HG02642 (cell line): ENCODE results near the gene CCNY.

Experiments used
- ATAC-seq: cut with Tn5 transposase; IDR thresholded peaks from one replicate; pipeline ENCODE4 v1.9.1; 2021; ENCODE audit warnings: mild to moderate bottlenecking; ENCODE audit not compliant: unreplicated experiment, poor library complexity

Gene CCNY

DNA sequence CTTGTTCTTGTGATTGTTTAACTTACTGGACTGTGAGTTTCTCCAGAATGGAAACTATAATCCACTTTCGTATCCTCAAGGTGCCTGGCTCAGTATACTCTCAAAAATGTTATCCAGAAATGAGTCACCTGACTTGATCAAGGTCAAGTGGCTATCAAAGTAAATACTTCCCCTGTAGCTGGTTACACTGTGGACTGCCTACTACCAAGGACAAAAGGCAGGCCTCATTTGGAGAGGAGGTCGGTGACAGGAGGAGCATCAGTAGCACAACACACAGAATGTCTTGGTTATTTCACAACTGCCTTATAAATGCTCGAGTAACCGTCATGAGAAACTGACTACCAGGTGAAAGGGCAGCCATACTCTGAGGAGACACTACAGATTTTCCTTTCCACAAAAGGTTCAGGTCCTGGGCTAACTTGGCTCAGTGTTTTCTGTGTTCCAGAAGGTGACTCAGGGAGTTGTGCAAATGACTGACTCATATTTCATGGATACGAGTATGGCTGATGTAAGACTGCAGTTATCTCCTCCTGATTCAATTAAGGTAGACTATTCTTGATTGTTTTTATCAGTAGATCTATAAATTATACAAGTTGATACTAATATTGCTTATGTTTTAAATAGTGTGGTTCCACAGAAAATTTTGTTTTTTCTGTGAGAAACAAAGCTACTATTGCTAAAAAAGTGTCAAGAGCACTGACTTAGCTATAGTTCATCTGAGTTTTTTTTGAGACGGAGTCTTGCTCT lies 4.2 kb upstream of the CCNY start:
- ATAC-seq, result no peak

DNA sequence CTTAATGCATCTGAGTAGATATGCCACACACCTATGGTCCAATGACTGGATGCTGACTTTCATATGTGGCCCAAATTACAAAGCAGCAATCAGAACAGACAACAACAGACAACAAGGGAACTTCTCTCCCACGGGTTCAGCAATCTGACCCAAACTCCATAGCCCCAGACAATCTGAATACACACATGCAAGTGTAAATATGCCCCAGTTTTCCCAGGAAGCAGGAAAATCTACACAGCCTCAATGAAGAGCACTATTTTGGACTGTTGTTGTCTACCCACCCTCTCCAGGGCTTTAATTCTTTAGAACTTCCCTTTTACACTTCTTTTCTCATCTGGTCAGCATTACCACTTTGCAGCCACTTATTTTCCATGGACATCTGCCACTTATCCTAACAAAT lies 2.0 kb upstream of the CCNY start:
- ATAC-seq, result no peak

DNA sequence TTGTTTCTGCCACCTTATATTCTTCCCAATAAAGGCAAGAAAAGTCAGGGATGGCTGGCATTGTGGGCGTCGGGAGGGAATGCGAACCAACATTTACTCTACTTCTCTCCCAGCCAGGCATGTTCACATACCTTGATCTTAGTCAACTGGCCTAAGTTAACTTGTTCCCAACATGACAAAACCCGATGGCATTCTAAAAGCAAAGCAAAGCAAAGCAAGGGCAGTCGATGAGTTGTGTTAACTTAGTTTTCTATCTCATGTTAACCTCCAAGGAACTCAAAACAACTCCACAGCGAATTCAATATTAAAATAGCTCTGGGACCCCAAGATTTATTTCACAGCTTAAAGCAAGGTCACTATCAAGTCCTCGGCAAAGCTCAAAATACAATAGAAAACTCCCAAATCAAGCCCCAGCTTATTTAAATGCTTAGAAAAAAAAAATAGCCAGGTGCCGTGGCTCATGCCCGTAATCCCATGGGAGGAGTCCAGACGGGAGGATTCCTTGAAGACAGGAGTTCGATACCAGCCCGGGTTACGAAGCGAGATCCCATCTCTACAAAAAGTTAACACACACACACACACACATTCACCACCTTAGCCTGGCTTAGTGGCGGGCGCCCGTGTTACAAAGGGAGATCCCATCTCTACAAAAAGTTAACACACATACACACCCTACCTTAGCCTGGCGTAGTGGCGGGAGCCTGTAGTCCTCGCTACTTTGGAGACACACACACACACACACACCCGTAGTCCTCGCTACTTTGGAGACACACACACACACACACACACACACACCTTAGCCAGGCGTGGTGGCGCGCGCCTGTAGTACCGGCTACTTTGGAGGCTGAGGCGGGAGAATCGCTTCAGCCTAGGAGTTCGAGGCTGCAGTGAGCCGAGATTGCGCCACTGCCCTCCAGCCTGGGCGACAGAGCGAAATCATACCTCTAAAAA lies 901 bp upstream of the CCNY start:
- ATAC-seq, result peak; percentile 7

DNA sequence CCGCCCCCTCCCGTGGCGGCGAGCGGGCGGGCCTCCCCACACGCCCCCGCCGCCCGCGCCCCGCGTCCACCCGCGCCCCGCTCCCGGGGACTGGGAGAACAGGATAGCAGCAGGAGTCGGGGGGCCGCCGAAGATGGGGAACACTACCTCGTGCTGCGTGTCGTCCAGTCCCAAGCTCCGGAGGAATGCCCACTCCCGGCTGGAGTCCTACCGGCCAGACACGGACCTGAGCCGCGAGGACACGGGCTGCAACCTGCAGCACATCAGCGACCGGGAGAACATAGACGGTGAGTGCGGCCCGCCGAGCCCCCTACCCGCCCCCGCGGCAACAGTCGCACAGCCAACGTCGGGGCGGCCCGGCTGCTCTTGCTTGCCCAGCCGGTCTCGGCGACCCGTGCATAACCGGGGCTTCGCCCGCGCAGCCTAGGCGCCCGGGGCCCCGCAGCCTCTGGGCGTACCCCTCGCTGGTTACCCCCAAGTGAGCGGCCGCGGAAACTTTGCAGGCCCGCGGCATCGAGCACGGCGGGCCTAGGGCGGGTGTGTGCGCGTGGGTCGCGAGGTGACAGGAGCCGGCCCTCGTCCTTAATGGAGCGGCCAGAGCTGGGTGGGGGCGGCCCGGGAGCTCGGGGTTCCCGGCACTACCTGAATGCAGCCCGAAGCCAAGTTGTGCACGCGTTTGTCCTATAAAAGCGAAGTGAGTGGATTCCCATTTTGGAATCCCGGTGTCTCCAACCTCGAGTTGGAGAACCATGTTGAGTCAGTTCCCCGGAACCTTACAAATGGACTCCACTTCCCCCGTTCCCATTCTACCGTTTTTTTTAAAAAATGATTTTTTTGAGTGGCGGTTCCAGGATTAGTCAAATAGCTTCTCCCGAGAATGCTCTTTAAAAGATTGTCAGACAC lies 863 bp downstream of the CCNY start:
- ATAC-seq, result peak; percentile 14

DNA sequence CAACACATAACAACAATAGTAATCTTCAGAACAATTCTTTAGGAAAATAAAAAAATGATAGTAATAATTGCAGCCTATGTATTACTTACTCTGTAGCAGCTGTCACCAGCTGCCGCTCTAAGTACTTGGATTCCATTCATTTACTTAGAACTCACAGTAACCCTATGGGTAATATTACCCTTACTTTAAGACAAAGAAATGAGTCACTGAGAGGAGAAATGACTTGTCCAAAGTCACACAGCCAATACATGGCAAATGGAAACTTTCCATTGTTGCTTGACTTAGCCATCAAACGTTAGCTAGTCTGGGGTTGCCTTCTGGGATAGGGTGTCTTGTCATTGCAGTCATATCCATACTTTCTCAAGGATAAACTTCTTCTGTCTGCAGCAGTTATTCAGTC lies 3.6 kb downstream of the CCNY start:
- ATAC-seq, result peak; percentile 41

DNA sequence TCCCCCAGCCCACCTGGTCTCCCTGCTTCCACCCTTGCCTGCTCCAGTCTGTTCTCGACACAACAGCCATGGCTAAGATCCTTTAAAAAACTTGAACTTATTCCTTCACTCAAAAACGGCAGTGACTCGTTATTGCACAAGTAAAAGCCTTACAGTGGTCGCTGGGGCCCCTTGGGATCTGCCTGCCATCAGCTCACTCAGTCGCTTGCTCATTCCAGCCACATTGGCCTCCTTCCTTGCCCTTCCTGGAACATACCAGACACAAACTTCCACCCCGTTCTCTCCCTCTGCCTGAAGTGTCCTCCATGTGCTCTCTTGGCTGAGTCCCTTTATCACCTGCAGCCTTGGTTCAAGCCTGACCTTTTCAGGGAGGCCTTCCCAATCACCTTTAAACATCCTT lies 4.7 kb downstream of the CCNY start:
- no peak for ATAC-seq

DNA sequence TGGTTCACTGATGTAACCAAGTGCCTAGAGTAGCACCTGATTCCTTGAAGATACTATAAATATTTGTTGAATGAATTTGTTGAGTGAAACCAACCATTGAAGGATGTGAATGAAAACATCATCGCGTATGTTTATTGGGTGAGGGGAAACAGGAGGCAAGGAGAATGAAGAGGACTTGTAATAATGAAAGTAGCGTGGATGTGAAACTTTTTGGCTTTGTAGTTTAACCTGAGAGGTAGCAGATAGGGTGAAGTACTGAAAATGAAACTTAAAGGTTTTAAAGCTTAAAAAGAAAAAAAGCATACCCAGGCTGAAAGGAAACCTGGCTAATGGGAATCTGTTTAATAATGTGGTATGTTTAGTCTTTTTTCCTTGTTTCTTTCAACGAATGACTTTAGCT lies 5.2 kb downstream of the CCNY start:
- peak; percentile 72 for ATAC-seq

DNA sequence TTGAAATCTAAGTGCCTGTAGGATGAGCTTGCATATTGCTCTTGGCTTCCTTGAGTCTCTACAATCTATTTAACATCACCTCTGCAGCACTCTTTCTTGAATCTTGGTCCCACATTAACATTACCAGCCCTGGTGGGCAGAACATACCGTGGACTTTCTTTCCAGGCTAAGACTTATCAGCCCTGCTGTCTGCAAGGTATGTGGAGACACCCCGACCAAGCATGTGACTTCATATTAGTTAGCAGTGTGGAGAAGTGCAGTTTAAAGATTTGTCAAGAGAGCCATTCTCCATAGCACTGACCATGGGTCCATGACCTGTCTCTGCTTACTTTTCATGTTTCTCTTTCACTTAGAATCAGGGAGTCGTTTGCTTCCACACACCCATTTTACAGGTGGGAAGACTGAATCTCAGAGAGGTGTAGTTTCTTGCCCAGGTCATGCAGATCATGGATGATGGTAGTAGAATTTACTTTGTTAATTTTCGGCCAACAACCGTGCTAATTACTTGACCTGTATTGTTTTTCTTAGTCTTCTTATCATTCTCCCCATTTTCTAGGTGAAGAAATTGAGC lies 6.0 kb downstream of the CCNY start:
- no peak for ATAC-seq

DNA sequence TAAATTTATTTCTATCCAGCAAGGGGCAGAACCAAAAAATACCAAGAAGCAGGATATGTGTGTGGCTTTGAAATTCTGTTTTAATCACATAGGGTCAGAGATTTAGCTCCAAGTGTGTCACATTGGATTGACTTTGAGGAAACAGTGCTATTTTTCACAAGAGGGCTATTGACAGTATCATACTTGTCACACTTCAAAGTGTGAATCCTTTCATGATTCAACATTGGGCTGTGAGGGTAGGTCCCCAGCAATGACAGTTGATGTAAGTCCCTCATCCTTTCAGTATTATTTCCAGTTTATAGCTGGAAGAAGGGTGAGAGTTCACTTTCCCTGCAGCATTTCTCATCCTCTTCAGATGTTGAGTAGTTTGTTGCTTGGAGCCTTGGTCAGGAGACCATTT lies 7.4 kb downstream of the CCNY start:
- ATAC-seq, result no peak

DNA sequence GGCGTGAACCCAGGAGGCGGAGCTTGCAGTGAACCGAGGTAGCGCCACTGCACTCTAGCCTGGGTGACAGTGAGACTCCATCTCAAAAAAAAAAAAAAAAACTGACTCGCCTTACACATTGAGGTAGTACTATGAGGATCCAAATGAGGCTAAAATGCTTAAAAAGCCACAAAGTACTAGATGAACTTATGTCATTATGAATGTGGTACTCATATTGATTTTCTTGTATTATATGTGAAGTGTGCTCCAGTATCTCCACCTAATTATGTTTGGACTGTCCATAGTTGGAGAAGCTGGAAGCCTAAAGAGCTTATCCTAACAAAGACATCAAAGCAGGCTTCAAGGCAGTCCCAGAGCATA lies 9.1 kb downstream of the CCNY start:
- ATAC-seq, result no peak

DNA sequence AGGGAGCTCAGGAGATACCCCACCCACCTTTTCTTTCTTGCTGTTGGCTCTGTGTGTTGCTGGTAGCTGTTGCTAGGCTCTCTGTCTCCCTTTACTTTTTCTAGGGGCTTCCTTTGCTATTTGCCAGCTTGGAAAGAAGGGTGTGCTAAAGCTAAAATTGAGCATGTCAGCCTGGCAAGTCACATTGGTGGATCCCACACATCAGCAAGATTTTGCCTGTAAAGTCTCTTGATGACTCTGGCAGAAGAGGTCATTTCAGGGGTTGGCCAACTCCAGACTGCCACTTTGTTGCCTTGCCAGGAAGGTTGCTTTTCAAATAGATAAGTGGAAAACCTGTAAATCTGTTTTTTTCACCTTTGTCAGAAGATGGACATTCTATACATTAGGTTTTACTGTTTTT lies 9.9 kb downstream of the CCNY start:
- no peak for ATAC-seq

DNA sequence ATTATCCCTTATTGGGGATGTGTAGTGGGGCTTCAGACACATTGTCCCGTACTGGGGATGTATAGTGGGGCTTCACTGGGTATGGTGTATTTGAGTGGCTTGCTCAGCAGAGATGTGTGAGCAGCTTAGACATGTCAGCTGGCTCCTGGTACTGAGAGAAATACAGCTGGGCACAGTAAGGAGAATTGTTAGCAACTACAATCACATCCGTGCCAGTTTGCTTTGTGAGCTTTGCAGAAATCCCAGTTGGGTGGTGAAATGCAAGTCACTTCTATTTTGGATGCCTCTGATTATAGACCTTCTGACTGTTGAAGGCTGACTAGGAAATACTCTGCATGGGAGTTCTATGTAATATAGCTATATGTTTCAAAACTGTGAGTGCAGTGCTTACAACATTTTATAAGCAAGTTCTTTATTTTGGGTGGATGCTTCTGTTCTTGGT lies 10.8 kb downstream of the CCNY start:
- no peak for ATAC-seq

DNA sequence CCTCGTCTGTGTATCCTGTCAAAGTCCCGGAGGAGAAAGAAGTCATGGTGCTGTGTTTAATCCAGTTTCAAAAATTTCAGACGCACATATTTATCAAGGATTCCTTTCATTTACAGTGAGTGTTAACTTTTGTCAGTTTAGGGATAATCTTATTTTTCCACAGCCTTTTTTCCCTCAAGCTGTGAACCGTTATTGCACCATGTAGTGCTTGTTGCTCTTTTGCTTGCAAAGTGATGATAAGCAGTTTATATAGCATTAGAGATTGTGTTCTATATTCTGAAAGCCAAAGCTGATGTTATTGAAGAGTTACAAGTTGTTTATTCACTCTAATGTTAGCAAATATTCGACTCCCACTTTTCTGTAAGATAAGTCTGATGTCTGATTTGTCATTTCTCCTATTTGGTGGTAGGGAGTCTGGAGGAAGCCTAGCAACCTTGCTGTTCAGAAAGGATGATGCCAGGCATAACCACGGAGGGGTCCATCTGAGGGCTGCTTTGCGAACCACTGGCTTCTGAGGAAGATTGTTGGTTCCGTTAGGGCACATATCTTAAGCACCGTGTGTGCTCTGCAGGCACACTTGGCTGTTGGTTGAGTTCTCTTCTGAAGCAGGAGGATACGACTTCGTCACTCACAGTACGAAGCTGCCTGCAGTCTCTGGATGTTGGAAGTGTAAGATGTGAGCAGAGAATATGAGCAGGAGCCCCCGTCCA lies 11.7 kb downstream of the CCNY start:
- no peak for ATAC-seq

DNA sequence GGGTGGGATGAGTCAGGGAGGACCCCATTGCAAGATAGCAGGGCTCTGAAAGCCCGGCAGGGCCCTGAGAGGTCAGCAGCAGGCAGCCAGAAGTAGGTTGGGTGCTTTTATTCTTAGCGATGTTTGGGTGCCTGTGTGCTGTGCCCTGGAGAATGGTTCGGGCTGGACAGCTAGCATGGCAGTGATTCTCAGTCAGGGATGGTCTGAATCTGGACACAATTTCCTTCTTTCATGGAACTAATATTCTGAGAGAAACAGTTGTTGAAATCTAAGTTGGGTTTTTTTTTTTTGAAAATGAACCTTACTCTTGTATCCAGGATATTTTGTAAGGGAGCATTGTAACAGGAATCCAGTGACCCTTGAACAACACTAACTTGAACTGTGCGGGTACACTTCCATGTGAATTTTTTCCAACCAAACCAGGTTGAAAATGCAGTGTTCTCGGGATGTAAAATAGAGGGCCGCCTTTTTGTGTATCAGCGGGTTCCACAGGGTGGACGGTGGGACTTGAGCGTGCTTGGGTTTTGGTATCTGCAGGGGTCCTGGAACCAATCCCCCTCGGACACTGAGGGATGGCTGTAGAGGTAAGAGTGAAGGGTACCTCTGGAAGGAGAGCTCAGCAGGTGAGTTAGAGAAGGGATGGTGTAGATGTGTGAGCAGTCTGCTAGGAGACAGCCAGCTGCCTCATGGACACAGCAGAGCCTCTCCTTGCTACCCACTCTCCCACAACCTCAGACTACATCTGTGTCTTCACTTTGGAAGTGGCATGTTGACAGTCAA lies 12.5 kb downstream of the CCNY start:
- no peak for ATAC-seq

DNA sequence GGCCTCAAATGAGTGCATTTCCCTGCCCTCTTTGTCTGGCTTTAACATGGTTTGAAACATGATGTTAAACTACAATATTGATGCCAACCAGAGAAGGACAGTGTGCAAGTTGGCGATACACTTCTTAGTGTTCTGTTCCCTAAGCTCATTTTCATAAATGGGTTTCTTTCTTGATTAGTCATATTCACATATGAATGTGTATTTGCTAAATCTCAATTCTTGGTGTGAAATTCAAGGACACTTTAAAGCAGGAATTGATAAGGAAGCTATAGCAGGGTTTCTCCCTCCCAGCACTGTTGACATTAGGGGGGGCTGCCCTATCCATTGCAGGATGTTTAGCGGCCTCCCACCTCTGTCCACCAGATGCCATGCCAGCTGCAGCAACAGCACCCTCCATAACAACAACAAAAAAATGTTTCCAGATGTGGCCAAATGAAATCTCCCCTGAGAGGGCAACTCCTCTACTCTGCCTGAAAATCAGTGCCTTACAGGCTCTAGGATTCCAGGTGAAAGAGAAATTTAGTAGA lies 13.1 kb downstream of the CCNY start:
- ATAC-seq, result no peak

DNA sequence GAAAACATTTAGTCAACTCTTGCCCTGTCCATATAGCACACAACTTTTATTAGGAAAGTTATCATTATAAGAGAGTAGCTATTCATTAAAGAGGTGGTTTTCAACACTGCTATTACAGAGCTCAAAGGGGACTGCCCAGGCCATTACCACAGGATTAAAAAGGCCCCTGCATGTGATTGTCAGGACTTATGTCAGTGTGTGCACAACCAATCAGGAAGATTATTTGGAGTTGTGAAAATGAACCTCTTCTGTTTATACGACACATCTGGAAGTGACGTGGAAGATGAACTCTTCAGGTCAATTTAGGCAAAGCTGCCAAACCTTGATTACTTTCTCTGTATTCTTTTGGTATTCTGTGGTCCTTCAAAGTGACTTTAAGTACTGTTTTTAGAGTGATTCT lies 14.7 kb downstream of the CCNY start:
- ATAC-seq, result no peak

DNA sequence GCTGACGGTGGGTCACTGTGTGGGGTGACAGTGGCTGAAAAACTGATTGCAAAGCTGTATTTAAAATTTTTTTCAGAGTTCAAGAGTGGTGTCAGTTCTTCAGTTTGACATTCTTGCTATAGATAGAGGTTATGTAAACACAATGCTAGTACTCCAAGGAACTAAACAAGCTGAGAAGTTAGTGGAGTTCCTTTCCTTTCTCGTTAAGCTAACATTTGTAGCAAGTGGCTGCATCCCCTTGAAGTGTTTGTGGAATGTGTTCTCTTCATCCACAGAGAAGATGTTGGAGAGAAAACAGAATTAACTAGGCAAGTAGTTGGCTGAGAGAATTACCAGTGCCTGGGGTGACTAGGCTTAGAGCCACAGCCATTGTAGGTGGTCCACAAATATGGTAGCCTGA lies 15.8 kb downstream of the CCNY start:
- ATAC-seq, result no peak

DNA sequence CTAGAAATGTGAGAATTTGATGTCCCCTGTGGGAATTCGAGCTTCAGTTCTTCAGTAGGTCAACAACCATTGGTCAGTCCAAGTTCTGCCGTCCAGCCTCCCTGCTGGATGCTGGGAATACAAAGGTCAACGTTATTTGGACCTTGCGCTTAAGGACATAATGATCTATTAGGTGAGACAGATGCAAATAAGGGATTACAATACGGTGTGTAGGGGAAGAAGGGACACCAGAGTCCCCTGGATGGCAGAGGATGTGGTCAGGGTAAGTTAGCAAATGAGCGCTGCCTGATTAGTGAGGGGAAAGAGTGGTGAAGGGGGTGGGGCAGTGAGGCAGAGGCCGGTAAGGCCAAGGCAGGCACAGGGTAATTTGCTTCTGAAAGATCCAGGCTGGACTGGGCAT lies 16.2 kb downstream of the CCNY start:
- no peak for ATAC-seq

DNA sequence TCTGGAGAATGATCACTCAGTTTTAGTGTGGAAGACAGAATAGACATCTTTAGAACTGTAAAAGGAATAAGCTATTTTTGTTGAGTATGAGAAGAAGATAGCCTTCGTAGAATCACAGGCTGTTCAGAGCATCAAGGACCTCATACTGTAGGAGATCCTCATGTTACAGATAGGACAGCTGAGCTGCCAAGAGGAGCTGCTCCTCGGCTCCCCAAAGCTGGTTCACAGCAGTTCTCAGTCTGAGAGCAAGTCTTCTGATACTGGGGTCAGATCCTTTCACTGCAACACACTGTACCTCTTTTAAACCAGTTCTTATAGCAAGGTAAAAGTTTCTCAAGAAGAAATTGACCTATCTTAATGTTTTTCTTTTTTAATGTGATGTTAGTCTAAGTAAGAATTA lies 17.1 kb downstream of the CCNY start:
- no peak for ATAC-seq
